Vagina (tissue), 2 donors: ENCODE measurements around the gene FBXL17. TPM values are rescaled to one million over a fixed set of nuclear protein-coding genes. Genes with fewer than 3 reads are reported as not detected.

Experiments used
- DNase-seq, 2 donors: peaks; one replicate each; pipeline ENCODE4 v3.0.0-alpha.2; 2017; ENCODE audit errors: extremely low spot score in 2 of 2
- H3K27ac ChIP-seq: fragments of 200-600 bp; sonication (generic); one replicate; pipeline ENCODE4 v1.5.1; 2019
- H3K27me3 ChIP-seq: fragments of 200-600 bp; sonication (generic); one replicate; pipeline ENCODE4 v1.5.1; 2019
- H3K36me3 ChIP-seq, 2 donors: fragments of 200-600 bp; sonication (generic); one replicate each; pipeline ENCODE4 v1.5.1; 2017 to 2019
- H3K4me1 ChIP-seq: fragments of 200-600 bp; sonication (generic); one replicate; pipeline ENCODE4 v1.5.1; 2019
- H3K4me3 ChIP-seq, 2 donors: fragments of 200-600 bp; sonication (generic); 1 replicate in 1 of 2; 2 replicates in 1 of 2; pipeline ENCODE4 v1.5.1; 2016 to 2019
- H3K9me3 ChIP-seq: fragments of 200-600 bp; sonication (generic); one replicate; pipeline ENCODE4 v1.5.1; 2019
- POLR2A ChIP-seq, 2 donors: fragments of 450-650 bp; IDR thresholded peaks; one replicate each; pipeline ENCODE4 v1.6.1; 2017; ENCODE audit warnings: antibody characterized with exemption in 2 of 2, mild to moderate bottlenecking in 2 of 2, moderate library complexity in 2 of 2
- POLR2AphosphoS5 ChIP-seq, 2 donors: sonication (generic); formaldehyde crosslinking; IDR thresholded peaks; one replicate each; pipeline ENCODE4 v1.9.0; 2017; ENCODE audit warnings: antibody characterized with exemption in 2 of 2, mild to moderate bottlenecking in 2 of 2, low read depth in 1 of 2; ENCODE audit not compliant: insufficient read depth in 1 of 2
- intact Hi-C: fragments of 100-400 bp; cut with DNase I; formaldehyde crosslinking; loops from one replicate; pipeline ENCODE4 v1.15.1; 2023
- total RNA-seq: library from RNA; depleted of rRNA; stranded (reverse); fragments of >200 nt; gene quantifications from one replicate; pipeline ENCODE4 v1.2.3, GENCODE V29; 2016
- TF ChIP-seq, protein P1 (sequence below), 3 experiments: fragments of 450-650 bp in 2 of 3; fragments of 200-600 bp in 1 of 3; sonication (generic) in 1 of 3; IDR thresholded peaks; one replicate each; pipeline ENCODE4 v1.5.1; 2017 to 2019; ENCODE audit warnings: antibody characterized with exemption in 3 of 3, mild to moderate bottlenecking in 2 of 3, moderate library complexity in 2 of 3

The FBXL17 gene
- total RNA-seq, 1 donor from 2014 or later, result 15.0 TPM

DNA sequence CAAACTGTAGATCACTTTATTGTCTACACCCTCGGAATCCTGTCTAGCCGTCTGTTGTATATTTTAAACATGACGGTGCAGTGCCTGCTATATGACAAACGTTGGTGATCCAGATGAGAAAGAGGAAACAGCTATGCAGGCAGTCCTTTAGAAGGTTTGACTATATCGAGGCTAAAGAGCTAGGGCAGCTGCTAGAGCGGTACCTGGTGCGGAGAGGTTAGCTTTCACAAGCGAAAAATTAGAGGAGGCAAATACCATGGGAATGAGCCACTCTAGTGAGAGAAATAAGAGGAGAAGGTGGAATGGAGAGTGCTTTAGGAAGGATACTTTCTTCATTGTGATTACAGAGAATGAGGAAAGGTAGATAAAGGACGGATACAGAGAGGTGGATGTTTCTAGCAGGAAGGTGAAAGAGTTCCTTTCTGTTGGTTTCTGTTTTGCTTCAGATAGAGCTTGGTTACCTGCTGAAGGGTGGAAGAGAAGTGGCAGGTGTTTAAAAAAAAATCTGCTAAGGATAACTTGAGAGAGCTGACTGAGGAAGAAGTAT is 959 bp upstream of the FBXL17 start:
- DNase-seq, result no peak
- Histone ChIP-seq H3K9me3 (no peaks in the 10 kb centered on the region), H3K27ac (peak overlapping the region; percentile 98), H3K36me3 (no peaks in the 10 kb centered on the region), H3K4me3 (peak overlapping the region; percentile 78 to 90), H3K4me1 (peaks cover 30% of the 10 kb centered on the region), H3K27me3 (no peaks in the 10 kb centered on the region)
- TF ChIP-seq, protein P1, sequence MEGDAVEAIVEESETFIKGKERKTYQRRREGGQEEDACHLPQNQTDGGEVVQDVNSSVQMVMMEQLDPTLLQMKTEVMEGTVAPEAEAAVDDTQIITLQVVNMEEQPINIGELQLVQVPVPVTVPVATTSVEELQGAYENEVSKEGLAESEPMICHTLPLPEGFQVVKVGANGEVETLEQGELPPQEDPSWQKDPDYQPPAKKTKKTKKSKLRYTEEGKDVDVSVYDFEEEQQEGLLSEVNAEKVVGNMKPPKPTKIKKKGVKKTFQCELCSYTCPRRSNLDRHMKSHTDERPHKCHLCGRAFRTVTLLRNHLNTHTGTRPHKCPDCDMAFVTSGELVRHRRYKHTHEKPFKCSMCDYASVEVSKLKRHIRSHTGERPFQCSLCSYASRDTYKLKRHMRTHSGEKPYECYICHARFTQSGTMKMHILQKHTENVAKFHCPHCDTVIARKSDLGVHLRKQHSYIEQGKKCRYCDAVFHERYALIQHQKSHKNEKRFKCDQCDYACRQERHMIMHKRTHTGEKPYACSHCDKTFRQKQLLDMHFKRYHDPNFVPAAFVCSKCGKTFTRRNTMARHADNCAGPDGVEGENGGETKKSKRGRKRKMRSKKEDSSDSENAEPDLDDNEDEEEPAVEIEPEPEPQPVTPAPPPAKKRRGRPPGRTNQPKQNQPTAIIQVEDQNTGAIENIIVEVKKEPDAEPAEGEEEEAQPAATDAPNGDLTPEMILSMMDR (IDR thresholded peaks at IDR 0.05), result no peak
- TF ChIP-seq POLR2AphosphoS5 (IDR thresholded peaks at IDR 0.05; ENCODE audit: insufficient read depth in 1 of 2, low read depth in 1 of 2) (no peak), POLR2A (IDR thresholded peaks at IDR 0.05) (no peak)
- intact Hi-C loops, result loop anchor here (10.0 kb wide), 1 partner anchor 372 kb away; no protein-coding TSS in a partner anchor

DNA sequence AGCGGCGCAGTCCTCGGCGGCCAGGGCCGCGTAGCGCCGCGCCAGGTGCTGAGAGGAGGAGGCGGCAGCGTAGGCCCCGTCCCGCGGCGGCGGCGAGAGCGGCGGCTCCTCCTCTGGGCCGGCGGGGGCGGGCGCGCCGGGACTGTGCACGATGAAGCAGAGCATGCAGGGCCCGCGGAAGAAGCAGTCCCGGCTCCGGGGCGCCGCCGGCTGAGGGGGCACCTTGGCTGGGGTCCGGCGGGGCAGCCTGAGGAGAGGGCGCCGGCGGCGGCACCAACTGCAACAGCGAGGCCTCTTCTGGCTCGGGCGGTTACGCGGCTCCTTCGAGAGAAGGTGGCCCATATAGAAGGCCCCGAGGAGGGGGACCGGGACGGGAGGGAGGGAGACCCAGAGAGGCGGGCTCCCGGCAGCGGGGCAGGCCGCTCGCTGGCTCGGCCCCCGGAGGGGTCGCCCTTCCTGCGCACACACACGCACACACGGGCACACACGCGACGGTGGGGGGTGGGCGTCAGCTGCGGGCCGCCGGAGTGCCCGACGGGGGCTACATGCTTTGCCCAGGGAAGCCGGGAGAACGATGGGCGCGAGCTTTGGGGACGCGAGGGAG is 446 bp downstream of the FBXL17 start:
- no peak for DNase-seq
- H3K4me3 ChIP-seq, result peak overlapping the region; percentile 78 to 90
- no peaks in the 10 kb centered on the region for H3K36me3 ChIP-seq
- no peaks in the 10 kb centered on the region for H3K9me3 ChIP-seq
- peak overlapping the region; percentile 98 for H3K27ac ChIP-seq
- no peaks in the 10 kb centered on the region for H3K27me3 ChIP-seq
- TF ChIP-seq, protein P1 (IDR thresholded peaks at IDR 0.05), result no peak
- no peak for TF ChIP-seq POLR2AphosphoS5 (IDR thresholded peaks at IDR 0.05; ENCODE audit: insufficient read depth in 1 of 2, low read depth in 1 of 2)
- TF ChIP-seq POLR2A (IDR thresholded peaks at IDR 0.05), result no peak
- peaks cover 30% of the 10 kb centered on the region for H3K4me1 ChIP-seq
- intact Hi-C loops, result loop anchor here (10.0 kb wide), 1 partner anchor 373 kb away; no protein-coding TSS in a partner anchor

DNA sequence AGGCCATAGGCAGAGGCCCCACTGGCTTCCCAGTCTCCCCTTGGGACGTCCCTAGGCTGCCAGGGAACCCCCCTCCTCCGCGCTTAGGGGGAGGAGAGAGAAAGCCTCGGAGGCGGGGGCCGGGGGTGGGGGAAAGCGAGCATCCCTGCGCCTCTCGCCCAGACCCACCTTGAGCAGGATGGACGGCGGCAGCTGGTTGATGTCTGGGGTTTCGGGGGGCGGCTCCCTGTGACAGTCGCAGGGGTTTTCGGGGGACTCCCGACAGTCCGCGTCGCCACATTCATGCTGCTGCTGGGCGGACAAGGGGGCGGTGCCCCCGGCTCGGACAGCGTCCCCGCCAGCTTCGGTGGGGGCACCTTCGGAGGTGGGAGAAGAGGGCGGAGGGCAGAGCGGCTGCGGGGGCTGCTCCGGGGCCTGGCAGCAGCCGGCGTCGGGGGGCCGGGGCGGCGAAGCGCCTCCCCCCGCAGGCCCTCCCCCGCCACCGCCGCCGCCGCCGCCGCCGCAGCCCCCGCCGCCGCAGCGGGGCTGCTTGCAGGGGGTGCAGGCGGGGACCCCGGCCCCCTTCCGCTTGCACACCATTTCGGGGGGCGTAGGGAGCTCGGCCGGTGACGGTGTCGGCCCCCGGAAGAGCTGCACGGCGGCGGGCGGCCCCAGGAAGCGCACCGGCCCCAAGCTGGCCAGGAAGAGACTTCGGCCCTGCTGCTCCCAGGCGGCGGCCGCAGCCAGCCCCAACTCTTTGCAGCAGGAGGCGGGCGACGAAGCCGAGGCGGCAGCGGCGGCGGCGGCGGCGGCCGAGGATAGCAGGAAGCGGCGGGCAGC is 1.2 kb downstream of the FBXL17 start:
- H3K36me3 ChIP-seq, result no peaks in the 10 kb centered on the region
- H3K27me3 ChIP-seq, result no peaks in the 10 kb centered on the region
- no peaks in the 10 kb centered on the region for H3K9me3 ChIP-seq
- intact Hi-C loops, result loop anchor here (10.0 kb wide), 1 partner anchor 374 kb away; no protein-coding TSS in a partner anchor
- peak overlapping the region; percentile 78 to 90 for H3K4me3 ChIP-seq
- H3K4me1 ChIP-seq, result peaks cover 30% of the 10 kb centered on the region
- no peak for TF ChIP-seq POLR2AphosphoS5 (IDR thresholded peaks at IDR 0.05; ENCODE audit: insufficient read depth in 1 of 2, low read depth in 1 of 2)
- TF ChIP-seq, protein P1 (IDR thresholded peaks at IDR 0.05), result no peak
- peak overlapping the region; percentile 98 for H3K27ac ChIP-seq
- DNase-seq, result no peak

DNA sequence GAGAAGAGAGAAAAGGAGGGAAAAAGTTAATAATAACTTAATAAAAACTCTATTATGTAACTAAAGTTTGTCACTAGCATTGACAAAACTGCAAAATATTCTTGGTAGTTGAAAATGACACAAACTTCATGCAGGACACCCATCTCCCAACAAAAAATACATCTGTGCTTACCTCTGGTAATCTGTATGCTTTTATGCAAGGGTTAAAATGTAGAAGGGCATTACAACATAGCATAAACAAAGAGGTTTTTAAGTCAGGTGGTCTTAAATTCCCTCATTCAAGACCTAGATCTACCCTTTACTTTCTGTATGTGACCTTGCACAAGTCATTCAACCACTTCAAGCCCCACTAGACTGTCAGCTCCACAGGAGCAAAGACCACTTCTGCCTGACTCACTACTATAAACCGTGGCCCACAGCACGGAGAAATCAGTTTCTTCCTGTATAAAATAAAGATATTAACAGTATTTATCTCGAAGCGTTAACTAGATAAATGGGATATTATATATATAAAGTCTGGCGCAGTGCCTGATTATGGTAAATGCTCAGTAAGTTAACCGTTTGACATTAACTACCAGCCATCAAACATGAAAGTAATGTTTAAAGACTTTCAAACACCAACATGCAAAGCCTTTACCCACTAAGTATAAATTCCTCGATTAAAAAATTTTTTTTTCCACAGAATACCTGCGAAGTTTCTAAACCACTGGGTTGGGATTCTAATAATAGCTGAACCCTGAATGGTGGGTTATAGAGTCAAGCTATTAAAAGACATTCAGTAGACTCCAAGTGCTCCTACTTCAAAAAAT is 2.0 kb downstream of the FBXL17 start:
- H3K36me3 ChIP-seq, result no peaks in the 10 kb centered on the region
- peak overlapping the region; percentile 98 for H3K27ac ChIP-seq
- H3K4me3 ChIP-seq, result peak overlapping the region; percentile 78 to 90
- TF ChIP-seq POLR2AphosphoS5 (IDR thresholded peaks at IDR 0.05; ENCODE audit: insufficient read depth in 1 of 2, low read depth in 1 of 2) (no peak), POLR2A (IDR thresholded peaks at IDR 0.05) (no peak)
- TF ChIP-seq, protein P1 (IDR thresholded peaks at IDR 0.05), result no peak
- no peak for DNase-seq
- peaks cover 30% of the 10 kb centered on the region for H3K4me1 ChIP-seq
- intact Hi-C loops, result loop anchor here (10.0 kb wide), 1 partner anchor 375 kb away; no protein-coding TSS in a partner anchor
- no peaks in the 10 kb centered on the region for H3K9me3 ChIP-seq
- H3K27me3 ChIP-seq, result no peaks in the 10 kb centered on the region
